ENCODE results near the gene DNAL4.

- TF ChIP-seq CTCF (IDR thresholded peaks at IDR 0.05): no peak
- no peak for TF ChIP-seq POLR2AphosphoS5 (IDR thresholded peaks at IDR 0.05)
Measured at GRCh38 chr22:38750104-38750503, 43.8 kb downstream of the DNAL4 start.

Measured in sigmoid colon (tissue), 4 donors.